ENCODE results near the gene IGFL1. TPM values are rescaled to one million over a fixed set of nuclear protein-coding genes. Genes with fewer than 3 reads are reported as not detected.
"Not testable (repeated sequence)": the region's sequence is repeated elsewhere in the genome, so short reads cannot be mapped to it uniquely, and the experiment has no call there.

The IGFL1 gene
- total RNA-seq, 1 experiment from 2014 or later, result not detected

GRCh38 chr19:46204008-46204407 is 25.5 kb upstream of the IGFL1 start:
- Mint-ChIP-seq H3K9me3 (ENCODE audit: low read depth, unreplicated experiment) (no peaks in the 10 kb centered on the region), H3K27ac (ENCODE audit: unreplicated experiment) (no peak overlapping the region), H3K36me3 (ENCODE audit: insufficient read depth, unreplicated experiment) (no peaks in the 10 kb centered on the region), H3K4me1 (ENCODE audit: low read depth, unreplicated experiment) (peaks cover 17% of the 10 kb centered on the region), H3K4me3 (ENCODE audit: low read depth, unreplicated experiment) (no peak overlapping the region), H3K27me3 (ENCODE audit: unreplicated experiment) (peaks cover 51% of the 10 kb centered on the region)
- DNase-seq, result no peak
- no peak for TF ChIP-seq CTCF (IDR thresholded peaks at IDR 0.05; ENCODE audit: unreplicated experiment)
- BruUV-seq (replicated peaks), result no TSS peak
- intact Hi-C loops (cut with micrococcal nuclease; ENCODE audit: unreplicated experiment), result no loop called here
- CTCF ChIA-PET, result no interaction called here

- intact Hi-C loops (cut with micrococcal nuclease; ENCODE audit: unreplicated experiment), result no loop called here
- no peaks in the 10 kb centered on the region for H3K9me3 Mint-ChIP-seq (ENCODE audit: low read depth, unreplicated experiment)
- H3K36me3 Mint-ChIP-seq (ENCODE audit: insufficient read depth, unreplicated experiment), result no peaks in the 10 kb centered on the region
- no peak overlapping the region for H3K4me3 Mint-ChIP-seq (ENCODE audit: low read depth, unreplicated experiment)
- TF ChIP-seq CTCF (IDR thresholded peaks at IDR 0.05; ENCODE audit: unreplicated experiment), result no peak
- peaks cover 48% of the 10 kb centered on the region for H3K27me3 Mint-ChIP-seq (ENCODE audit: unreplicated experiment)
- H3K4me1 Mint-ChIP-seq (ENCODE audit: low read depth, unreplicated experiment), result peaks cover 31% of the 10 kb centered on the region
- no peak for DNase-seq
- H3K27ac Mint-ChIP-seq (ENCODE audit: unreplicated experiment), result no peak overlapping the region
- CTCF ChIA-PET, result interaction anchor here (0.9 to 1.6 kb wide), 3 partner anchors 12 to 177 kb away, joined by 3 to 5 read pairs (median 4); no protein-coding TSS in a partner anchor
- no TSS peak for BruUV-seq (replicated peaks)
These were observed 24.2 kb upstream of the IGFL1 start for GRCh38 chr19:46205183-46205984.

- peaks cover 7% of the 10 kb centered on the region for H3K36me3 Mint-ChIP-seq (ENCODE audit: insufficient read depth, unreplicated experiment)
- peaks cover 40% of the 10 kb centered on the region for H3K27me3 Mint-ChIP-seq (ENCODE audit: unreplicated experiment)
- H3K4me3 Mint-ChIP-seq (ENCODE audit: low read depth, unreplicated experiment), result no peak overlapping the region
- no TSS peak for BruUV-seq (replicated peaks)
- DNase-seq, result no peak
- H3K9me3 Mint-ChIP-seq (ENCODE audit: low read depth, unreplicated experiment), result no peaks in the 10 kb centered on the region
- CTCF ChIA-PET, result interaction anchor here (1.0 to 1.6 kb wide), 2 partner anchors 16 to 178 kb away, joined by 3 to 5 read pairs; no protein-coding TSS in a partner anchor
- H3K4me1 Mint-ChIP-seq (ENCODE audit: low read depth, unreplicated experiment), result peaks cover 39% of the 10 kb centered on the region
- intact Hi-C loops (cut with micrococcal nuclease; ENCODE audit: unreplicated experiment), result no loop called here
- no peak for TF ChIP-seq CTCF (IDR thresholded peaks at IDR 0.05; ENCODE audit: unreplicated experiment)
- H3K27ac Mint-ChIP-seq (ENCODE audit: unreplicated experiment), result no peak overlapping the region
These were observed 23.4 kb upstream of the IGFL1 start for GRCh38 chr19:46206176-46206575.

- H3K4me1 Mint-ChIP-seq (ENCODE audit: low read depth, unreplicated experiment), result peaks cover 44% of the 10 kb centered on the region
- no peak overlapping the region for H3K27ac Mint-ChIP-seq (ENCODE audit: unreplicated experiment)
- intact Hi-C loops (cut with micrococcal nuclease; ENCODE audit: unreplicated experiment), result no loop called here
- H3K9me3 Mint-ChIP-seq (ENCODE audit: low read depth, unreplicated experiment), result no peaks in the 10 kb centered on the region
- H3K4me3 Mint-ChIP-seq (ENCODE audit: low read depth, unreplicated experiment), result no peak overlapping the region
- CTCF ChIA-PET, result interaction anchor here (1.0 to 1.6 kb wide), 2 partner anchors 16 to 178 kb away, joined by 3 to 5 read pairs; no protein-coding TSS in a partner anchor
- no TSS peak for BruUV-seq (replicated peaks)
- peaks cover 35% of the 10 kb centered on the region for H3K27me3 Mint-ChIP-seq (ENCODE audit: unreplicated experiment)
- DNase-seq, result no peak
- no peak for TF ChIP-seq CTCF (IDR thresholded peaks at IDR 0.05; ENCODE audit: unreplicated experiment)
- peaks cover 12% of the 10 kb centered on the region for H3K36me3 Mint-ChIP-seq (ENCODE audit: insufficient read depth, unreplicated experiment)
These were observed 22.9 kb upstream of the IGFL1 start for GRCh38 chr19:46206682-46207081.

GRCh38 chr19:46207858-46208257 is 21.7 kb upstream of the IGFL1 start:
- H3K4me3 Mint-ChIP-seq (ENCODE audit: low read depth, unreplicated experiment); DNase-seq; intact Hi-C loops (cut with micrococcal nuclease; ENCODE audit: unreplicated experiment); BruUV-seq (replicated peaks); H3K9me3 Mint-ChIP-seq (ENCODE audit: low read depth, unreplicated experiment); H3K27ac Mint-ChIP-seq (ENCODE audit: unreplicated experiment): not testable (repeated sequence)
- H3K27me3 Mint-ChIP-seq (ENCODE audit: unreplicated experiment), result peaks cover 32% of the 10 kb centered on the region
- H3K36me3 Mint-ChIP-seq (ENCODE audit: insufficient read depth, unreplicated experiment), result peaks cover 12% of the 10 kb centered on the region
- CTCF ChIA-PET, result interaction anchor here (1.0 kb wide), 1 partner anchor 51 kb away, joined by 3 read pairs; no protein-coding TSS in a partner anchor
- peaks cover 52% of the 10 kb centered on the region for H3K4me1 Mint-ChIP-seq (ENCODE audit: low read depth, unreplicated experiment)
